Neural cell (in vitro differentiated cells): ENCODE measurements around the gene GJC3. TPM values are rescaled to one million over a fixed set of nuclear protein-coding genes. Genes with fewer than 3 reads are reported as not detected.

Experiments used
- H2AFZ ChIP-seq: fragments of 200-600, 300-800 bp; sonication (generic), shearing (Covaris generic); 2 replicates; pipeline ENCODE4 v1.6.0; 2014; ENCODE audit warnings: low read depth, mild to moderate bottlenecking, antibody characterized with exemption, low read length, moderate library complexity
- H3F3A ChIP-seq: fragments of 200-600 bp; shearing (Covaris generic); 2 replicates; pipeline ENCODE4 v1.6.1; 2016; ENCODE audit warnings: mild to moderate bottlenecking, moderate library complexity, mixed read lengths, antibody characterized with exemption, low read length; ENCODE audit not compliant: insufficient read depth, poor library complexity, severe bottlenecking
- H3K27ac ChIP-seq: fragments of 200-600, 300-800 bp; sonication (generic), shearing (Covaris generic); 2 replicates; pipeline ENCODE4 v1.5.1; 2014; ENCODE audit warnings: mild to moderate bottlenecking, low read length, moderate library complexity
- H3K27me3 ChIP-seq: fragments of 300-800, 200-600 bp; sonication (generic), shearing (Covaris generic); 2 replicates; pipeline ENCODE4 v1.6.0; 2014; ENCODE audit warnings: mild to moderate bottlenecking, low read depth, low read length, moderate library complexity; ENCODE audit not compliant: insufficient read depth
- H3K36me3 ChIP-seq: fragments of 300-800, 200-600 bp; sonication (generic), shearing (Covaris generic); 2 replicates; pipeline ENCODE4 v1.5.1; 2014; ENCODE audit warnings: mild to moderate bottlenecking, antibody characterized with exemption, low read length, moderate library complexity; ENCODE audit not compliant: insufficient read depth
- H3K4me2 ChIP-seq: fragments of 300-800, 200-600 bp; sonication (generic), shearing (Covaris generic); 2 replicates; pipeline ENCODE4 v1.6.0; 2014; ENCODE audit warnings: mild to moderate bottlenecking, low read length
- H3K4me3 ChIP-seq: fragments of 300-800, 200-600 bp; sonication (generic), shearing (Covaris generic); 2 replicates; pipeline ENCODE4 v1.5.1; 2014; ENCODE audit warnings: mild to moderate bottlenecking, low read length, moderate library complexity
- H3K79me2 ChIP-seq: fragments of 200-600 bp; shearing (Covaris generic); replicated peaks from 2 replicates; pipeline ENCODE4 v1.6.0; 2014; ENCODE audit warnings: mild to moderate bottlenecking, low read length, moderate library complexity; ENCODE audit not compliant: insufficient read depth
- H3K9ac ChIP-seq: fragments of 300-800, 200-600 bp; sonication (generic), shearing (Covaris generic); 2 replicates; pipeline ENCODE4 v1.6.1; 2016; ENCODE audit warnings: mild to moderate bottlenecking, low read length, mixed read lengths
- H3K9me2 ChIP-seq: fragments of 200-600 bp; shearing (Covaris generic); 2 replicates; pipeline ENCODE4 v1.6.1; 2016; ENCODE audit warnings: mild to moderate bottlenecking, low read length, mixed read lengths; ENCODE audit not compliant: insufficient read depth
- H3K9me3 ChIP-seq: fragments of 200-600, 300-800 bp; sonication (generic), shearing (Covaris generic); 2 replicates; pipeline ENCODE4 v1.6.1; 2016; ENCODE audit warnings: mild to moderate bottlenecking, mixed run types, low read length, moderate library complexity, mixed read lengths
- H4K20me1 ChIP-seq: fragments of 200-600 bp; shearing (Covaris generic); 2 replicates; pipeline ENCODE4 v1.6.1; 2016; ENCODE audit warnings: mild to moderate bottlenecking, mixed run types; ENCODE audit not compliant: insufficient read depth
- CTCF ChIP-seq: fragments of 450-650 bp; IDR thresholded peaks from 2 replicates; pipeline ENCODE4 v1.5.1; 2014; ENCODE audit warnings: antibody characterized with exemption, mild to moderate bottlenecking, moderate library complexity; ENCODE audit not compliant: poor library complexity, severe bottlenecking
- EP300 ChIP-seq: fragments of 450-650 bp; conservative IDR thresholded peaks from 2 replicates; pipeline ENCODE4 v1.6.1; 2014; ENCODE audit warnings: antibody characterized with exemption, mild to moderate bottlenecking, moderate library complexity; ENCODE audit not compliant: poor library complexity, severe bottlenecking
- EZH2 ChIP-seq: fragments of 200-600, 300-800 bp; shearing (Covaris generic), sonication (generic); IDR thresholded peaks from 2 replicates; pipeline ENCODE4 v1.6.1; 2014; ENCODE audit warnings: antibody characterized with exemption, low read length, borderline replicate concordance, mild to moderate bottlenecking; ENCODE audit not compliant: insufficient read depth, poor library complexity, severe bottlenecking
- MXI1 ChIP-seq: fragments of 450-650 bp; conservative IDR thresholded peaks from 2 replicates; pipeline ENCODE4 v1.6.1; 2014; ENCODE audit warnings: antibody characterized with exemption, mild to moderate bottlenecking; ENCODE audit not compliant: poor library complexity, severe bottlenecking
- POLR2AphosphoS5 ChIP-seq: IDR thresholded peaks from 2 replicates; pipeline ENCODE4 v1.6.1; 2012
- RAD21 ChIP-seq: fragments of 450-650 bp; conservative IDR thresholded peaks from 2 replicates; pipeline ENCODE4 v1.6.1; 2014; ENCODE audit warnings: antibody characterized with exemption, mild to moderate bottlenecking, moderate library complexity
- REST ChIP-seq: IDR thresholded peaks from 2 replicates; pipeline ENCODE4 v1.6.1; 2012; ENCODE audit warnings: borderline replicate concordance
- SMC3 ChIP-seq: fragments of 450-650 bp; conservative IDR thresholded peaks from 2 replicates; pipeline ENCODE4 v1.6.1; 2014; ENCODE audit warnings: antibody characterized with exemption, mild to moderate bottlenecking, moderate library complexity; ENCODE audit not compliant: poor library complexity
- TAF1 ChIP-seq: IDR thresholded peaks from 2 replicates; pipeline ENCODE4 v1.6.1; 2012; ENCODE audit warnings: low read depth
- polyA plus RNA-seq: library from polyadenylated mRNA; depleted of rRNA; stranded (reverse); fragments of >200 nt; gene quantifications from 2 replicates; pipeline ENCODE4 v1.2.3, GENCODE V29; 2014
- small RNA-seq, 3 experiments: library from RNA; depleted of rRNA; stranded (forward); fragments of <200 nt; gene quantifications; one replicate each; pipeline ENCODE3, GENCODE V24; 2012

The GJC3 gene
- polyA plus RNA-seq, 1 donor from 2014 or later = not detected

- H3K27me3 ChIP-seq = no peaks in the 10 kb centered on the region
- H3F3A ChIP-seq = no peaks in the 10 kb centered on the region
- no peak overlapping the region for H3K9ac ChIP-seq
- no peaks in the 10 kb centered on the region for H4K20me1 ChIP-seq
- no peak overlapping the region for H2AFZ ChIP-seq
- no peaks in the 10 kb centered on the region for H3K79me2 ChIP-seq
- H3K9me3 ChIP-seq = no peaks in the 10 kb centered on the region
- H3K27ac ChIP-seq = no peak overlapping the region
- H3K4me2 ChIP-seq = no peak overlapping the region
- H3K9me2 ChIP-seq = no peaks in the 10 kb centered on the region
- no peak for TF ChIP-seq CTCF
- no peak for TF ChIP-seq MXI1
- TF ChIP-seq EZH2 = no peak
- TF ChIP-seq RAD21 = no peak
- TF ChIP-seq POLR2AphosphoS5 = no peak
- TF ChIP-seq EP300 = no peak
- no peak for TF ChIP-seq REST
- no peak for TF ChIP-seq TAF1
- TF ChIP-seq SMC3 = no peak
- H3K36me3 ChIP-seq = no peaks in the 10 kb centered on the region
- no peak overlapping the region for H3K4me3 ChIP-seq
Observed at GRCh38 chr7:99876491-99876890, 52.9 kb downstream of the GJC3 start.

Small RNA genes within 50 kb of the gene (small RNA-seq; reads per million reads assigned to genes)
- gene RF00019 = 0 to 1.2 (median 0) reads per million in 3 experiments
- 0 to 0.08 (median 0.03) reads per million in 3 experiments for gene RF00561

Other genes starting within 250 kb of the GJC3 start
- not detected in 2 replicates for gene CYP3A5, start 249.6 kb downstream of the GJC3 start, polyA plus RNA-seq
- not detected in 2 replicates for gene CYP3A7, start 194.4 kb downstream of the GJC3 start, polyA plus RNA-seq
- gene CYP3A4, start 145.4 kb downstream of the GJC3 start, polyA plus RNA-seq = not detected in 2 replicates
- gene CYP3A43, start 101.6 kb downstream of the GJC3 start, polyA plus RNA-seq = 0.48 TPM in 1 of 2 replicates, not detected in the other
- not detected in 2 replicates for gene OR2AE1, start 52.6 kb downstream of the GJC3 start, polyA plus RNA-seq
- gene TRIM4, start 10.1 kb downstream of the GJC3 start, polyA plus RNA-seq = not detected in 2 replicates
- not detected in 2 replicates for gene AZGP1, start 46.4 kb upstream of the GJC3 start, polyA plus RNA-seq
- 26.6 and 27.1 TPM in 2 replicates for gene ZKSCAN1, start 86.0 kb upstream of the GJC3 start, polyA plus RNA-seq
- 26.0 and 27.6 TPM in 2 replicates for gene ZSCAN21, start 120.2 kb upstream of the GJC3 start, polyA plus RNA-seq
- 57.2 and 71.2 TPM in 2 replicates for gene ZNF3, start 152.1 kb upstream of the GJC3 start, polyA plus RNA-seq
- gene COPS6, start 159.3 kb upstream of the GJC3 start, polyA plus RNA-seq = 57.1 and 89.2 TPM in 2 replicates
- 118 and 146 TPM in 2 replicates for gene MCM7, start 171.8 kb upstream of the GJC3 start, polyA plus RNA-seq
- 78.9 and 100 TPM in 2 replicates for gene AP4M1, start 172.0 kb upstream of the GJC3 start, polyA plus RNA-seq
- 23.4 and 40.3 TPM in 2 replicates for gene TAF6, start 189.7 kb upstream of the GJC3 start, polyA plus RNA-seq
- gene CNPY4, start 190.0 kb upstream of the GJC3 start, polyA plus RNA-seq = 35.8 and 42.1 TPM in 2 replicates
- gene MBLAC1, start 197.3 kb upstream of the GJC3 start, polyA plus RNA-seq = 6.4 and 10.1 TPM in 2 replicates
- gene LAMTOR4, start 219.3 kb upstream of the GJC3 start, polyA plus RNA-seq = 331 and 333 TPM in 2 replicates
- 26.7 and 43.5 TPM in 2 replicates for gene TRAPPC14, start 229.1 kb upstream of the GJC3 start, polyA plus RNA-seq
- gene GAL3ST4, start 239.0 kb upstream of the GJC3 start, polyA plus RNA-seq = 47.0 and 58.7 TPM in 2 replicates
- gene GPC2, start 247.8 kb upstream of the GJC3 start, polyA plus RNA-seq = 506 and 594 TPM in 2 replicates
- 0.64 TPM in 1 of 2 replicates, not detected in the other for gene STAG3, start 248.3 kb upstream of the GJC3 start, polyA plus RNA-seq